ENCODE data around the gene ARID1B. TPM values are rescaled to one million over a fixed set of nuclear protein-coding genes. Genes with fewer than 3 reads are reported as not detected.

Gene ARID1B
- total RNA-seq, 1 donor from 2014 or later: 26.2 TPM

- peak; percentile 96 for DNase-seq (ENCODE audit: low read depth)
Measured at GRCh38 chr6:157148391-157149323, 371.5 kb downstream of the ARID1B start.

GRCh38 chr6:157150076-157150475, 372.9 kb downstream of the ARID1B start:
- DNase-seq (ENCODE audit: low read depth): no peak

GRCh38 chr6:157151029-157151428, 373.9 kb downstream of the ARID1B start:
- no peak for DNase-seq (ENCODE audit: low read depth)

- DNase-seq (ENCODE audit: low read depth): peak; percentile 67
Measured at GRCh38 chr6:157151989-157152388, 374.8 kb downstream of the ARID1B start.

- DNase-seq (ENCODE audit: low read depth): no peak
Measured at GRCh38 chr6:157152556-157152955, 375.4 kb downstream of the ARID1B start.

- DNase-seq (ENCODE audit: low read depth): no peak
Measured at GRCh38 chr6:157155804-157156203, 378.6 kb downstream of the ARID1B start.

- no peak for DNase-seq (ENCODE audit: low read depth)
Measured at GRCh38 chr6:157157258-157157657, 380.1 kb downstream of the ARID1B start.

- no peak for DNase-seq (ENCODE audit: low read depth)
Measured at GRCh38 chr6:157158456-157158855, 381.3 kb downstream of the ARID1B start.

- DNase-seq (ENCODE audit: low read depth): no peak
Measured at GRCh38 chr6:157158897-157159296, 381.7 kb downstream of the ARID1B start.

GRCh38 chr6:157159348-157159747, 382.2 kb downstream of the ARID1B start:
- DNase-seq (ENCODE audit: low read depth): no peak

- no peak for DNase-seq (ENCODE audit: low read depth)
Measured at GRCh38 chr6:157161912-157162311, 384.7 kb downstream of the ARID1B start.

GRCh38 chr6:157162766-157163433, 385.7 kb downstream of the ARID1B start:
- peak; percentile 82 for DNase-seq (ENCODE audit: low read depth)

GRCh38 chr6:157163434-157164159, 386.4 kb downstream of the ARID1B start:
- peak; percentile 40 for DNase-seq (ENCODE audit: low read depth)

- no peak for DNase-seq (ENCODE audit: low read depth)
Measured at GRCh38 chr6:157164972-157165371, 387.8 kb downstream of the ARID1B start.

- DNase-seq (ENCODE audit: low read depth): no peak
Measured at GRCh38 chr6:157166784-157167183, 389.6 kb downstream of the ARID1B start.

- no peak for DNase-seq (ENCODE audit: low read depth)
Measured at GRCh38 chr6:157167837-157168236, 390.7 kb downstream of the ARID1B start.

GRCh38 chr6:157168471-157168870, 391.3 kb downstream of the ARID1B start:
- DNase-seq (ENCODE audit: low read depth): no peak

GRCh38 chr6:157169226-157169625, 392.0 kb downstream of the ARID1B start:
- DNase-seq (ENCODE audit: low read depth): peak; percentile 44

GRCh38 chr6:157169656-157170055, 392.5 kb downstream of the ARID1B start:
- peak; percentile 44 for DNase-seq (ENCODE audit: low read depth)

- no peak for DNase-seq (ENCODE audit: low read depth)
Measured at GRCh38 chr6:157170535-157170934, 393.4 kb downstream of the ARID1B start.

- no peak for DNase-seq (ENCODE audit: low read depth)
Measured at GRCh38 chr6:157171801-157172200, 394.6 kb downstream of the ARID1B start.

- no peak for DNase-seq (ENCODE audit: low read depth)
Measured at GRCh38 chr6:157172231-157172701, 395.1 kb downstream of the ARID1B start.
